Activated effector memory CD4-positive, alpha-beta T cell treated with Interleukin-2 at 50 U/mL for 16 hours (primary cell): ENCODE measurements around the gene MGAT2.
"Not testable (repeated sequence)": the region's sequence is repeated elsewhere in the genome, so short reads cannot be mapped to it uniquely, and the experiment has no call there.

Experiments
- DNase-seq: peaks from one replicate; pipeline ENCODE4 v3.0.0-alpha.2; 2020

Gene MGAT2

GRCh38 chr14:49612671-49613070 is 7.9 kb upstream of the MGAT2 start:
- DNase-seq = no peak

- DNase-seq = no peak
Measured at GRCh38 chr14:49614196-49614595, 6.4 kb upstream of the MGAT2 start.

GRCh38 chr14:49615776-49616175 is 4.8 kb upstream of the MGAT2 start:
- DNase-seq = no peak

- no peak for DNase-seq
Measured at GRCh38 chr14:49617852-49618519, 2.6 kb upstream of the MGAT2 start.

- not testable (repeated sequence) for DNase-seq
Measured at GRCh38 chr14:49619273-49619672, 1.3 kb upstream of the MGAT2 start.

DNA sequence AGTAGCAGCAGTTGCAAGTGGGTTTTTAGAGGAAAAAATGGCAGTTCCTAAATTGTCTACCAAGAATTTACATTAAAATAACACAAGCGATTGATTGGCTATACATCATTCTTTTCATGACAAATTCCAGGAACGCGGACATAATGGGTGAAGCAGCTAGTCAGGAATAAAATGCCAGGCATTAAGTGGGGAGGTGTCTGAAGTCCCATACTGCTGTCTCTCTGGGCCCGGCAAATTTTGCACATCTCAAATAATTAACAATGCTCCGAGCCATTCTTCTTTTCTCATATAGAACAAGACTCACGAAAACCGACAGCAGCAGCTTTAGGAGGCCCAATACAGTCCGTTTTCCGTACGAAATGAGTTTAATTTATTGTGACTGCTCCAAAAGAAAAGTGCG is 869 bp upstream of the MGAT2 start:
- DNase-seq = no peak

- peak; percentile 57 for DNase-seq
Measured at GRCh38 chr14:49621114-49621881, 699 bp downstream of the MGAT2 start.

DNA sequence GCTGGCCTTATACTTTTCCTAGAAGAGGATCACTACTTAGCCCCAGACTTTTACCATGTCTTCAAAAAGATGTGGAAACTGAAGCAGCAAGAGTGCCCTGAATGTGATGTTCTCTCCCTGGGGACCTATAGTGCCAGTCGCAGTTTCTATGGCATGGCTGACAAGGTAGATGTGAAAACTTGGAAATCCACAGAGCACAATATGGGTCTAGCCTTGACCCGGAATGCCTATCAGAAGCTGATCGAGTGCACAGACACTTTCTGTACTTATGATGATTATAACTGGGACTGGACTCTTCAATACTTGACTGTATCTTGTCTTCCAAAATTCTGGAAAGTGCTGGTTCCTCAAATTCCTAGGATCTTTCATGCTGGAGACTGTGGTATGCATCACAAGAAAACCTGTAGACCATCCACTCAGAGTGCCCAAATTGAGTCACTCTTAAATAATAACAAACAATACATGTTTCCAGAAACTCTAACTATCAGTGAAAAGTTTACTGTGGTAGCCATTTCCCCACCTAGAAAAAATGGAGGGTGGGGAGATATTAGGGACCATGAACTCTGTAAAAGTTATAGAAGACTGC is 1.5 kb downstream of the MGAT2 start:
- no peak for DNase-seq

DNA sequence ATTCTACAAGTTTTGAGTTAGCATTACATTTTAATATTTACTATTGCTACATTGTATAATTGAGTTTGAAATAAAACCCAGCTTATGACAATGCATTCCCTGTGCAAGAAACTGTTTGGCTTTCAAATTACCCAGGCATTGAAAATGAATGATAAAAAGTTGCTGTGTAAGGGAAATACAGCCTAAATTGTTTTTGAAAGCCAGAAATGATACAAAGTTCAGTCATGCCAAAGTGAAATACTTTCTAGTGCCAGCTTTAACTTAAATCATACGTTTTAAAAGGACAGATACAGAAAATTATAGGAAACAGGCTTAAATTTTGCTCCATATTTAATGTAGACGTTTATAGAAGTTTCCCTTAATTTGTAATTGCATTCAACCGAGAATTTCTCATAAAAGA is 2.8 kb downstream of the MGAT2 start:
- no peak for DNase-seq

DNA sequence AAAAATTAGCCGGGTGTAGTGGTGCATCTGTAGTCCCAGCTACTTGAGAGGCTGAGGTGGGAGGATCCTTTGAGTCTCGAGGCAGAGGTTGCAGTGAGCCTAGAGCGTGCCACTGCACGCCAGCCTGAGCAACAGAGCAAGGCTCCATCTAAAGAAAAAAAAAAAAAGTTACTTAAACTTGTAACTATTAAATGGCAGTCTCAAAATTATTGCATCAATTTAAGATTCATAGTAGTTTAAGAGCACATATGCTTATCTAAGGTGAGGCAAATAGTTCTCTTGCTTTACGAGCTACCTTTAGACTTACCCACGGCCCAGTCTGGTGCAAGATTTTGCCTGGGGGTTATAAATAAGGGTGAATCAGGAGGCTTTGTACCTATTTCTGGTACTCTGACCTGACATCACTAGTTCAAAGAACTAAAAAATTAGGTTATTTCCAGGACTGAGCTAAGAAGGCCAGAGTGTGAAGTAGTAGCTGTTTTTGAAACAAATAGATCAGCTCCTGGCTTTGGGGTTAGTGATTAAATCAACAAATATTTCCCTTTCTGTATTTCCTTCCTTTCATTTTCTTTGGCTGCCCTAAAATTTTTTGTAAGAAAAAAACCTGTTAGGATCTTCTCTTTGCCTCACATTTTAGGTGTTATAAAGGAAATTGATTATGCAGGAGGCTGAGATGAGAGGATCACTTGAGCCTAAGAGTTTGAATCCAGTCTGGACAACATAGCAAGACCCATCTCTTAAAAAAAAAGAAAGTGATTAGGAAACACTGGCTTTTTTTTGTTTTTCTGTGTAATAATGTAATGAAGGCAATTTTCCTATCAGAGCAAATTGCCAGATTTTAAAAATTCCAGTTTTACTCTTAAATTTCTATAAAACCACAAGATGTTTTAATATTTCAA is 3.6 kb downstream of the MGAT2 start:
- DNase-seq = no peak

- peak; percentile 90 for DNase-seq
Measured at GRCh38 chr14:49633640-49634546, 13.3 kb downstream of the MGAT2 start.

GRCh38 chr14:49634547-49635334 is 14.1 kb downstream of the MGAT2 start, which contains the start of gene DNAAF2:
DNAAF2 (minus strand) TSS chr14:49635244; CDS start chr14:49635149, 95 bp downstream.
- DNase-seq = peak; percentile 53

DNA sequence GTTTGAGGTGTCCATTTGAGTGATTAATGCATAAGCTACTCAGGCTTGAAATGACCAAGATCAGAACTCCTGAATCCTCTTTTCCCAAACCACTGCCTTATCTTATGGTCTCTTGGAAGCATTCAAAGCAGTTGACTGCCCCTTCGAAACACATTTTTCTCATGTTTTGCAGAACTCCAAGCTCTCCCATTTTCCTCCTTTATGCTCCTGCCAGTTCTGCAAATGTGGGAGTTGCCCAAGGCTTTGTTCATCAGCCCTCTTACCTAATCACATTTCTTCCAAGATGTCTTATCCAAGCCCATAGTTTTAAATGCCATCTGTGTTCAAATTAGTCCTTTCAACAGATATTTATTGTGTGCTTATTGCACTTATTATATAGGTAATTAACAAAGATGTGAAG is 16.3 kb downstream of the MGAT2 start:
- no peak for DNase-seq

- no peak for DNase-seq
Measured at GRCh38 chr14:49637534-49638078, 17.0 kb downstream of the MGAT2 start.

DNA sequence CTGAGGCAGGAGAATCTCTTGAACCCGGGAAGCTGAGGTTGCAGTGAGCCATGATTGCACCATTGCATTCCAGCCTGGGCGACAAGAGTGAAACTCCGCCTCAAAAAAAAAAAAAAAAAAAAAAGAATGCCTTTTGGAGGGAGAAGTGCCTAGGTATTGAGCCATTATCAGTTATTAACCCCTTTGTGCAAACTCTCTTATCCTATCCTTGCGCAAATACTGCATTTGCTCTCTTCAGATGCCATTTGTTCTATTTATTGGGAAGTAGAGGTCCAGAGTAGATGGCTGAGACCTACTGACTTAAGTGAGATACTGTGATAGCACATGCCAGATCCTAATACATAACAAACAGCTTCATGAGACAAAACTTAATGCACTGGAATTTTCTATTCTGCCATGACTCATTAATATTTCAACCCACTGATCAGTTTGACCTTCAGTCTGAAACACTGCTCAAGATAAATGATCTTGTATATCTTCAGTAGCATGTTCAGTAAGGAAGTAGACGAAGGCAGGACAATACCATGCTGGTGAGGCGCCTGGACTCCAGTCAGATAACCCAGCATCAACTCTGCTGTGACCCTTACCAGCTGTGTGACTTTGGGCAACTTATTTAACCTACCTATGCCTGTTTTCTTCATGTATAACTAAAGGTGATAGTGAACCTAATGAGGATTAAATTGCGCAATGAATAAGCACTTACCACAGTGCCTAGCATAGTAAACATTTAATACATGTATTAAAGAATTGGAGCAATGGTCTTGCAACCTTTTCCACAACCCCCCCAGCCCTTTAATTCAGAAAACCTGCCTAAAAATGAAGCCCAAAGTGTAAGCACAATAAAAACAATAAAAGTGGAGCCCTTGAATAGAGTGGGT is 20.2 kb downstream of the MGAT2 start:
- DNase-seq = no peak

DNA sequence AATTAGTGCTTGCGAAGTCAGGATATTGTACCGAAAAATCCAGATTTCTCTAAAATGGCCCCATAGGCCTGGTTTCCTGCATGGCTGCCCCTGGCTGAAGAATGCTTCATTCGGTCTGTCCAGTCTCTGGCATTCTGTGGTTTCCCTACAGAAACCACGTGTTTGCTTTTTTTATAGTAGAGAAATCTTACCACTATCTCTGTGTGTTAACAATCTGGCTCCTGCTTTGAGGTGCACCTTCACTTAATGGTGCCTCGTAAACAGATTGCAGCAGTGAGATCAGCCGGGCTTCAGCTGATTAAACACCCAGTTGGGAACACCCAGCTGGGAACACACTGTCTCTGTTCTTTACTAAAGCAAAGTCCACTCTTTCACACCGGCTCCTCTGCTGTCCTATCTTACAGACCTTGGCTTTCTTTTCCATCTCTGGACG is 21.1 kb downstream of the MGAT2 start:
- DNase-seq = no peak

DNA sequence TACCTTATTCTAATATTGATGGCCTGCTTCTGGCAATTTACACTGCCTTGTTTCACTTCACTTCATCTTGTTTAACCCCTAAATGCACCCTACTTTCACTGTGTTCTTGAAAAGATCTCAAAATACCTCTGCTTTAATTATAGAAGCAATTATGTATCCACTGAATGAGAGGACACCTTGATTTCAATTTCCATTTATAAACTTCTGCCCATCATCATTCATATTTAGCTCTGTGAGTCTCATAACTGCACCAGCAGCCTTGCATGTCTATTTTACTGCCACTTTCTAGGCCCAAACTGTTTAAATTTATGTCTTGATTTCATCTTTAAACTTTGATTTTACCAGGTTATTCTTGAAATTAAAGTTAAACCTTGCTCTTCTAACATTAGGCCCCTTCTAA is 21.6 kb downstream of the MGAT2 start:
- DNase-seq = no peak

- DNase-seq = no peak
Measured at GRCh38 chr14:49653508-49653907, 32.9 kb downstream of the MGAT2 start.

DNA sequence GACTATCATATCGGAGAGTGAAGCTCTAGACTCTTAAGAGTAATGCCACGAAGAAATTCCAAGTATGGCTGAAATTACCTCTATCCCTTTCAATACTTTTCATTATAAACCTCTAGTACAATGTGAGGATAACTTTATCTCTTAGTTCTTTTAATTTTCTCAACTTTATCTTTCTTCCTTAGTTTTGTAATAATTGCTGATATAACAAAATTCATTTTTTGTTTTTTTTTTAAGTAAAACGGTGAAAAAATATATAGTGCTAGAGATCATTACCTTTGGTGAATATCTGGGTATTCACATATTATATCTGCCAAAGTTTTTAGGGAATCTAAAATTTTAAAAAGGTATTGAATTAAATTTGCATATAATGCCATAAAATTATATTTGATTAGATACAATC is 33.9 kb downstream of the MGAT2 start:
- DNase-seq = no peak

- not testable (repeated sequence) for DNase-seq
Measured at GRCh38 chr14:49657500-49657899, 36.9 kb downstream of the MGAT2 start.
